ENCODE data around the gene WDFY2. TPM values are rescaled to one million over a fixed set of nuclear protein-coding genes. Genes with fewer than 3 reads are reported as not detected.

WDFY2 gene
- total and polyA plus RNA-seq, 2 of the 13 experiments (the other 11 are each of a cell fraction or from before 2014, with no cell fraction given) = 22.6 to 27.0 TPM

DNA sequence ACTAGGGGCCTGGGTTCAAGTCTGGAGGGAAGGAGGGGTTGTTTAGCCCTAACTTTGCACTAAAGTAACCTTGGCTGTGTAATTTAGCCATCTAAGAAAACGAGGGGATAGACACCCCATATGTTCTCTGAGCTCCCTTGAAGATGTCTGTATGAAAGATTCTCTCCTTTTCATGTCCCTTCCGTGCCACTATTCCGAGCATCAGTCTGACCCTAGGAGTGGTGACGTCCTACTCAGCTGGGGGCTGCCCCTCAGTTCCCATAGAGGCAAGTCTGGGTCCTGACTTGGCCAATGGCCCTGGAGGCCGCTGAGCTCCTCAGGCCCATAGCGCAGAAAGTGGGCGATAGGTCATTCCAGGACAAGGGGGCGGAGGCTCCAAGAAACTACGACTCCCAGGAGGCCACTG is 790 bp upstream of the WDFY2 start (continued):
- TF ChIP-seq, protein P1, sequence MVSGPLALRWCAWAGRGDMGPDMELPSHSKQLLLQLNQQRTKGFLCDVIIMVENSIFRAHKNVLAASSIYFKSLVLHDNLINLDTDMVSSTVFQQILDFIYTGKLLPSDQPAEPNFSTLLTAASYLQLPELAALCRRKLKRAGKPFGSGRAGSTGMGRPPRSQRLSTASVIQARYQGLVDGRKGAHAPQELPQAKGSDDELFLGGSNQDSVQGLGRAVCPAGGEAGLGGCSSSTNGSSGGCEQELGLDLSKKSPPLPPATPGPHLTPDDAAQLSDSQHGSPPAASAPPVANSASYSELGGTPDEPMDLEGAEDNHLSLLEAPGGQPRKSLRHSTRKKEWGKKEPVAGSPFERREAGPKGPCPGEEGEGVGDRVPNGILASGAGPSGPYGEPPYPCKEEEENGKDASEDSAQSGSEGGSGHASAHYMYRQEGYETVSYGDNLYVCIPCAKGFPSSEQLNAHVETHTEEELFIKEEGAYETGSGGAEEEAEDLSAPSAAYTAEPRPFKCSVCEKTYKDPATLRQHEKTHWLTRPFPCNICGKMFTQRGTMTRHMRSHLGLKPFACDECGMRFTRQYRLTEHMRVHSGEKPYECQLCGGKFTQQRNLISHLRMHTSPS (CRISPR knock-in tag; IDR thresholded peaks at IDR 0.05; ENCODE audit: low read depth) = no peak
- TF ChIP-seq CEBPG (CRISPR knock-in tag; IDR thresholded peaks at IDR 0.05) = peak; percentile 54; the same call in 1 of the 2 replicates
- TF ChIP-seq ZNF547 (CRISPR knock-in tag; IDR thresholded peaks at IDR 0.05) = no peak
- TF ChIP-seq, protein P2, sequence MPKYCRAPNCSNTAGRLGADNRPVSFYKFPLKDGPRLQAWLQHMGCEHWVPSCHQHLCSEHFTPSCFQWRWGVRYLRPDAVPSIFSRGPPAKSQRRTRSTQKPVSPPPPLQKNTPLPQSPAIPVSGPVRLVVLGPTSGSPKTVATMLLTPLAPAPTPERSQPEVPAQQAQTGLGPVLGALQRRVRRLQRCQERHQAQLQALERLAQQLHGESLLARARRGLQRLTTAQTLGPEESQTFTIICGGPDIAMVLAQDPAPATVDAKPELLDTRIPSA (CRISPR knock-in tag; IDR thresholded peaks at IDR 0.05; ENCODE audit: borderline replicate concordance) = no peak
- no peak for TF ChIP-seq DNMT3B (CRISPR knock-in tag; conservative IDR thresholded peaks at IDR 0.05)
- TF ChIP-seq FOXO1 (CRISPR knock-in tag; IDR thresholded peaks at IDR 0.05) = no peak
- no peak for TF ChIP-seq SP4 (CRISPR knock-in tag; IDR thresholded peaks at IDR 0.05)
- TF ChIP-seq, protein P3, sequence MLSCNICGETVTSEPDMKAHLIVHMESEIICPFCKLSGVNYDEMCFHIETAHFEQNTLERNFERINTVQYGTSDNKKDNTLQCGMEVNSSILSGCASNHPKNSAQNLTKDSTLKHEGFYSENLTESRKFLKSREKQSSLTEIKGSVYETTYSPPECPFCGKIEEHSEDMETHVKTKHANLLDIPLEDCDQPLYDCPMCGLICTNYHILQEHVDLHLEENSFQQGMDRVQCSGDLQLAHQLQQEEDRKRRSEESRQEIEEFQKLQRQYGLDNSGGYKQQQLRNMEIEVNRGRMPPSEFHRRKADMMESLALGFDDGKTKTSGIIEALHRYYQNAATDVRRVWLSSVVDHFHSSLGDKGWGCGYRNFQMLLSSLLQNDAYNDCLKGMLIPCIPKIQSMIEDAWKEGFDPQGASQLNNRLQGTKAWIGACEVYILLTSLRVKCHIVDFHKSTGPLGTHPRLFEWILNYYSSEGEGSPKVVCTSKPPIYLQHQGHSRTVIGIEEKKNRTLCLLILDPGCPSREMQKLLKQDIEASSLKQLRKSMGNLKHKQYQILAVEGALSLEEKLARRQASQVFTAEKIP (CRISPR knock-in tag; IDR thresholded peaks at IDR 0.05; ENCODE audit: borderline replicate concordance) = no peak
- TF ChIP-seq, protein P4, sequence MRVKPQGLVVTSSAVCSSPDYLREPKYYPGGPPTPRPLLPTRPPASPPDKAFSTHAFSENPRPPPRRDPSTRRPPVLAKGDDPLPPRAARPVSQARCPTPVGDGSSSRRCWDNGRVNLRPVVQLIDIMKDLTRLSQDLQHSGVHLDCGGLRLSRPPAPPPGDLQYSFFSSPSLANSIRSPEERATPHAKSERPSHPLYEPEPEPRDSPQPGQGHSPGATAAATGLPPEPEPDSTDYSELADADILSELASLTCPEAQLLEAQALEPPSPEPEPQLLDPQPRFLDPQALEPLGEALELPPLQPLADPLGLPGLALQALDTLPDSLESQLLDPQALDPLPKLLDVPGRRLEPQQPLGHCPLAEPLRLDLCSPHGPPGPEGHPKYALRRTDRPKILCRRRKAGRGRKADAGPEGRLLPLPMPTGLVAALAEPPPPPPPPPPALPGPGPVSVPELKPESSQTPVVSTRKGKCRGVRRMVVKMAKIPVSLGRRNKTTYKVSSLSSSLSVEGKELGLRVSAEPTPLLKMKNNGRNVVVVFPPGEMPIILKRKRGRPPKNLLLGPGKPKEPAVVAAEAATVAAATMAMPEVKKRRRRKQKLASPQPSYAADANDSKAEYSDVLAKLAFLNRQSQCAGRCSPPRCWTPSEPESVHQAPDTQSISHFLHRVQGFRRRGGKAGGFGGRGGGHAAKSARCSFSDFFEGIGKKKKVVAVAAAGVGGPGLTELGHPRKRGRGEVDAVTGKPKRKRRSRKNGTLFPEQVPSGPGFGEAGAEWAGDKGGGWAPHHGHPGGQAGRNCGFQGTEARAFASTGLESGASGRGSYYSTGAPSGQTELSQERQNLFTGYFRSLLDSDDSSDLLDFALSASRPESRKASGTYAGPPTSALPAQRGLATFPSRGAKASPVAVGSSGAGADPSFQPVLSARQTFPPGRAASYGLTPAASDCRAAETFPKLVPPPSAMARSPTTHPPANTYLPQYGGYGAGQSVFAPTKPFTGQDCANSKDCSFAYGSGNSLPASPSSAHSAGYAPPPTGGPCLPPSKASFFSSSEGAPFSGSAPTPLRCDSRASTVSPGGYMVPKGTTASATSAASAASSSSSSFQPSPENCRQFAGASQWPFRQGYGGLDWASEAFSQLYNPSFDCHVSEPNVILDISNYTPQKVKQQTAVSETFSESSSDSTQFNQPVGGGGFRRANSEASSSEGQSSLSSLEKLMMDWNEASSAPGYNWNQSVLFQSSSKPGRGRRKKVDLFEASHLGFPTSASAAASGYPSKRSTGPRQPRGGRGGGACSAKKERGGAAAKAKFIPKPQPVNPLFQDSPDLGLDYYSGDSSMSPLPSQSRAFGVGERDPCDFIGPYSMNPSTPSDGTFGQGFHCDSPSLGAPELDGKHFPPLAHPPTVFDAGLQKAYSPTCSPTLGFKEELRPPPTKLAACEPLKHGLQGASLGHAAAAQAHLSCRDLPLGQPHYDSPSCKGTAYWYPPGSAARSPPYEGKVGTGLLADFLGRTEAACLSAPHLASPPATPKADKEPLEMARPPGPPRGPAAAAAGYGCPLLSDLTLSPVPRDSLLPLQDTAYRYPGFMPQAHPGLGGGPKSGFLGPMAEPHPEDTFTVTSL (CRISPR knock-in tag; IDR thresholded peaks at IDR 0.05; ENCODE audit: borderline replicate concordance) = peak; percentile 69; the same call in 1 of the 2 replicates
- TF ChIP-seq, protein P5, sequence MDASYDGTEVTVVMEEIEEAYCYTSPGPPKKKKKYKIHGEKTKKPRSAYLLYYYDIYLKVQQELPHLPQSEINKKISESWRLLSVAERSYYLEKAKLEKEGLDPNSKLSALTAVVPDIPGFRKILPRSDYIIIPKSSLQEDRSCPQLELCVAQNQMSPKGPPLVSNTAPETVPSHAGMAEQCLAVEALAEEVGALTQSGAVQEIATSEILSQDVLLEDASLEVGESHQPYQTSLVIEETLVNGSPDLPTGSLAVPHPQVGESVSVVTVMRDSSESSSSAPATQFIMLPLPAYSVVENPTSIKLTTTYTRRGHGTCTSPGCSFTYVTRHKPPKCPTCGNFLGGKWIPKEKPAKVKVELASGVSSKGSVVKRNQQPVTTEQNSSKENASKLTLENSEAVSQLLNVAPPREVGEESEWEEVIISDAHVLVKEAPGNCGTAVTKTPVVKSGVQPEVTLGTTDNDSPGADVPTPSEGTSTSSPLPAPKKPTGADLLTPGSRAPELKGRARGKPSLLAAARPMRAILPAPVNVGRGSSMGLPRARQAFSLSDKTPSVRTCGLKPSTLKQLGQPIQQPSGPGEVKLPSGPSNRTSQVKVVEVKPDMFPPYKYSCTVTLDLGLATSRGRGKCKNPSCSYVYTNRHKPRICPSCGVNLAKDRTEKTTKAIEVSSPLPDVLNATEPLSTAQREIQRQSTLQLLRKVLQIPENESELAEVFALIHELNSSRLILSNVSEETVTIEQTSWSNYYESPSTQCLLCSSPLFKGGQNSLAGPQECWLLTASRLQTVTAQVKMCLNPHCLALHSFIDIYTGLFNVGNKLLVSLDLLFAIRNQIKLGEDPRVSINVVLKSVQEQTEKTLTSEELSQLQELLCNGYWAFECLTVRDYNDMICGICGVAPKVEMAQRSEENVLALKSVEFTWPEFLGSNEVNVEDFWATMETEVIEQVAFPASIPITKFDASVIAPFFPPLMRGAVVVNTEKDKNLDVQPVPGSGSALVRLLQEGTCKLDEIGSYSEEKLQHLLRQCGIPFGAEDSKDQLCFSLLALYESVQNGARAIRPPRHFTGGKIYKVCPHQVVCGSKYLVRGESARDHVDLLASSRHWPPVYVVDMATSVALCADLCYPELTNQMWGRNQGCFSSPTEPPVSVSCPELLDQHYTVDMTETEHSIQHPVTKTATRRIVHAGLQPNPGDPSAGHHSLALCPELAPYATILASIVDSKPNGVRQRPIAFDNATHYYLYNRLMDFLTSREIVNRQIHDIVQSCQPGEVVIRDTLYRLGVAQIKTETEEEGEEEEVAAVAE (CRISPR knock-in tag; IDR thresholded peaks at IDR 0.05; ENCODE audit: borderline replicate concordance) = peak; percentile 72; the same call in 1 of the 2 replicates
- TF ChIP-seq GLI4 (CRISPR knock-in tag; IDR thresholded peaks at IDR 0.05; ENCODE audit: borderline replicate concordance) = 0 out of 2 replicates have a peak, but pooled peaks have one; percentile 60
- TF ChIP-seq HHEX (CRISPR knock-in tag; IDR thresholded peaks at IDR 0.05) = no peak
- TF ChIP-seq ARNTL (CRISPR knock-in tag; IDR thresholded peaks at IDR 0.05) = no peak; the same call in 1 of the 2 replicates
- TF ChIP-seq ZC3H13 (CRISPR knock-in tag; IDR thresholded peaks at IDR 0.05) = no peak
- TF ChIP-seq NR2C2 (CRISPR knock-in tag; IDR thresholded peaks at IDR 0.05; ENCODE audit: borderline replicate concordance) = no peak
- TF ChIP-seq POLR2A (IDR thresholded peaks at IDR 0.05; ENCODE audit: insufficient read depth in 1 of 2, low read depth in 2 of 2, low read length in 2 of 2) = peak; percentile 42 to 52; a peak in 2 of 4 replicates

Data from HepG2 (cell line).